ENCODE results near the gene TBXA2R. TPM values are rescaled to one million over a fixed set of nuclear protein-coding genes. Genes with fewer than 3 reads are reported as not detected.

Gene TBXA2R
- total RNA-seq, 4 donors from 2014 or later: 0.20 to 4.2 (median 0.90) TPM

- TF ChIP-seq CTCF (IDR thresholded peaks at IDR 0.05) (no peak), POLR2A (IDR thresholded peaks at IDR 0.05) (no peak)
- WGBS, 2 donors: 87 to 92% methylated on average over 19 of the region's 19 CpGs
- intact Hi-C loops (cut with DNase I; ENCODE audit: low total_unique reads): no loop called here
- no peak for DNase-seq (ENCODE audit: low spot score in 2 of 2)
- no peak overlapping the region for H3K4me3 ChIP-seq (ENCODE audit: low read depth, poor library complexity, severe bottlenecking)
These were observed 41.5 kb downstream of the TBXA2R start for GRCh38 chr19:3565139-3565538.

GRCh38 chr19:3563709-3564524 is 42.8 kb downstream of the TBXA2R start:
- intact Hi-C loops (cut with DNase I; ENCODE audit: low total_unique reads): no loop called here
- TF ChIP-seq CTCF (IDR thresholded peaks at IDR 0.05) (no peak), POLR2A (IDR thresholded peaks at IDR 0.05) (no peak)
- no peak overlapping the region for H3K4me3 ChIP-seq (ENCODE audit: low read depth, poor library complexity, severe bottlenecking)
- DNase-seq (ENCODE audit: low spot score in 2 of 2): no peak
- 77 to 80% methylated on average over 17 of the region's 17 CpGs for WGBS, 2 donors

- TF ChIP-seq CTCF (IDR thresholded peaks at IDR 0.05) (no peak), POLR2A (IDR thresholded peaks at IDR 0.05) (no peak)
- peak within 1 kb of the TSS; percentile 83 for H3K4me3 ChIP-seq (ENCODE audit: low read depth, poor library complexity, severe bottlenecking)
- intact Hi-C loops (cut with DNase I; ENCODE audit: low total_unique reads): no loop called here
- 0 to 1% methylated on average over 38 to 73 of the region's 81 CpGs for WGBS, 2 donors
- DNase-seq (ENCODE audit: low spot score in 2 of 2): peak; percentile 92 to 99
These were observed 49.0 kb downstream of the TBXA2R start, which contains the start of gene MFSD12 for GRCh38 chr19:3557461-3558248. Gene MFSD12 (minus strand): TSS chr19:3557586. CDS start chr19:3557403, 183 bp downstream.

GRCh38 chr19:3556978-3557460 is 49.7 kb downstream of the TBXA2R start:
- peak overlapping the region; percentile 83 for H3K4me3 ChIP-seq (ENCODE audit: low read depth, poor library complexity, severe bottlenecking)
- TF ChIP-seq POLR2A (IDR thresholded peaks at IDR 0.05) (no peak), CTCF (IDR thresholded peaks at IDR 0.05) (no peak)
- intact Hi-C loops (cut with DNase I; ENCODE audit: low total_unique reads): no loop called here
- 0% methylated on average over 15 to 40 of the region's 60 CpGs for WGBS, 2 donors
- no peak for DNase-seq (ENCODE audit: low spot score in 2 of 2)

GRCh38 chr19:3556423-3556977 is 50.2 kb downstream of the TBXA2R start:
- DNase-seq (ENCODE audit: low spot score in 2 of 2): no peak
- WGBS, 2 donors: 26 to 30% methylated on average over 9 of the region's 9 CpGs
- peak overlapping the region; percentile 83 for H3K4me3 ChIP-seq (ENCODE audit: low read depth, poor library complexity, severe bottlenecking)
- TF ChIP-seq POLR2A (IDR thresholded peaks at IDR 0.05) (no peak), CTCF (IDR thresholded peaks at IDR 0.05) (no peak)
- intact Hi-C loops (cut with DNase I; ENCODE audit: low total_unique reads): no loop called here
